Aorta (tissue), 5 donors: ENCODE measurements around the gene ARHGAP26. TPM values are rescaled to one million over a fixed set of nuclear protein-coding genes. Genes with fewer than 3 reads are reported as not detected.

Experiments used
- ATAC-seq: fragments of 200-7000 bp; cut with Tn5 transposase; one replicate; pipeline ENCODE4 v1.9.1; 2022; ENCODE audit warnings: moderate library complexity; ENCODE audit not compliant: low FRiP score
- DNase-seq, 2 donors: peaks; one replicate each; pipeline ENCODE4 v3.0.0-alpha.2; 2020
- H3K27ac ChIP-seq, 2 donors: one replicate each; pipeline ENCODE4 v1.5.1; 2013; ENCODE audit warnings: low read length in 2 of 2, mild to moderate bottlenecking in 2 of 2, moderate library complexity in 2 of 2, control low read depth in 1 of 2, inconsistent platforms in 1 of 2, low read depth in 1 of 2
- H3K27me3 ChIP-seq, 2 donors: one replicate each; pipeline ENCODE4 v1.6.1; 2013; ENCODE audit warnings: control low read depth in 1 of 2, low read length in 1 of 2, mild to moderate bottlenecking in 1 of 2, moderate library complexity in 1 of 2; ENCODE audit not compliant: insufficient read depth in 2 of 2, control insufficient read depth in 1 of 2
- H3K36me3 ChIP-seq, 2 donors: one replicate each; pipeline ENCODE4 v1.6.1; 2013; ENCODE audit warnings: control low read depth in 1 of 2, low read length in 1 of 2, mild to moderate bottlenecking in 1 of 2; ENCODE audit not compliant: insufficient read depth in 2 of 2, control insufficient read depth in 1 of 2
- H3K4me1 ChIP-seq, 2 donors: one replicate each; pipeline ENCODE4 v1.6.1; 2013; ENCODE audit warnings: low read length in 2 of 2, control low read depth in 1 of 2, mild to moderate bottlenecking in 1 of 2, moderate library complexity in 1 of 2; ENCODE audit not compliant: insufficient read depth in 2 of 2, control insufficient read depth in 1 of 2
- H3K4me3 ChIP-seq, 2 donors: one replicate each; pipeline ENCODE4 v1.5.1; 2013; ENCODE audit warnings: low read length in 2 of 2, control low read depth in 1 of 2, mild to moderate bottlenecking in 1 of 2
- H3K9me3 ChIP-seq: one replicate; pipeline ENCODE4 v1.6.1; 2013; ENCODE audit warnings: mild to moderate bottlenecking, low read length; ENCODE audit not compliant: control insufficient read depth
- WGBS, 2 donors: extraction: QIAGEN DNeasy Blood & Tissue Kit; methylation state at CpG; one replicate each; pipeline ENCODE4 v1.1.7; 2013; 5-methylcytosine and 5-hydroxymethylcytosine counted together
- intact Hi-C, 2 donors: fragments of 100-400 bp; cut with DNase I; formaldehyde crosslinking; loops; one replicate each; pipeline versions ENCODE4 v1.14.2 to v1.15.0; 2022
- long read RNA-seq, 2 donors: library from polyadenylated mRNA; unstranded; transcript quantifications; one replicate each; pipeline ENCODE4 v2.0.0, GENCODE V29; 2020 to 2021
- polyA plus RNA-seq, 2 donors: library from polyadenylated mRNA; stranded (reverse); fragments of 200-250 nt; gene quantifications; one replicate each; pipeline ENCODE4 v1.2.3, GENCODE V29; 2013
- total RNA-seq, 2 donors: library from RNA; stranded (reverse); fragmentation: NEBNext Ultra II Directional; extraction: Animal tissue kit (Norgen Biotek cat#: 25700); gene quantifications; one replicate each; pipeline ENCODE4 v1.2.1, GENCODE V29; 2021
- donor health status: healthy with polysubstance abuse.
- donor health status: Bipolar disorder and iron deficiency.
- donor health status: DM: no; HTN: no; CAD: no.
- donor health status: DM: no; HTN: no; CAD: no.
- donor health status: DM: yes; HTN: yes; CAD: no.

The ARHGAP26 gene, protein sequence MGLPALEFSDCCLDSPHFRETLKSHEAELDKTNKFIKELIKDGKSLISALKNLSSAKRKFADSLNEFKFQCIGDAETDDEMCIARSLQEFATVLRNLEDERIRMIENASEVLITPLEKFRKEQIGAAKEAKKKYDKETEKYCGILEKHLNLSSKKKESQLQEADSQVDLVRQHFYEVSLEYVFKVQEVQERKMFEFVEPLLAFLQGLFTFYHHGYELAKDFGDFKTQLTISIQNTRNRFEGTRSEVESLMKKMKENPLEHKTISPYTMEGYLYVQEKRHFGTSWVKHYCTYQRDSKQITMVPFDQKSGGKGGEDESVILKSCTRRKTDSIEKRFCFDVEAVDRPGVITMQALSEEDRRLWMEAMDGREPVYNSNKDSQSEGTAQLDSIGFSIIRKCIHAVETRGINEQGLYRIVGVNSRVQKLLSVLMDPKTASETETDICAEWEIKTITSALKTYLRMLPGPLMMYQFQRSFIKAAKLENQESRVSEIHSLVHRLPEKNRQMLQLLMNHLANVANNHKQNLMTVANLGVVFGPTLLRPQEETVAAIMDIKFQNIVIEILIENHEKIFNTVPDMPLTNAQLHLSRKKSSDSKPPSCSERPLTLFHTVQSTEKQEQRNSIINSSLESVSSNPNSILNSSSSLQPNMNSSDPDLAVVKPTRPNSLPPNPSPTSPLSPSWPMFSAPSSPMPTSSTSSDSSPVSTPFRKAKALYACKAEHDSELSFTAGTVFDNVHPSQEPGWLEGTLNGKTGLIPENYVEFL
- total RNA-seq (10 to 100 TPM; 51.1 to 70.7 TPM), polyA plus RNA-seq (1 to 10 TPM; 4.5 to 8.2 TPM)
- long read RNA-seq, donor 1, partial matches to known transcripts, result 5 of 43 reads
- long read RNA-seq, donor 1, other reads (novel, unspliced or antisense), result 38 of 43 reads
- long read RNA-seq, donor 2, partial matches to known transcripts, result 4 of 34 reads
- long read RNA-seq, donor 2, other reads (novel, unspliced or antisense), result 30 of 34 reads

DNA sequence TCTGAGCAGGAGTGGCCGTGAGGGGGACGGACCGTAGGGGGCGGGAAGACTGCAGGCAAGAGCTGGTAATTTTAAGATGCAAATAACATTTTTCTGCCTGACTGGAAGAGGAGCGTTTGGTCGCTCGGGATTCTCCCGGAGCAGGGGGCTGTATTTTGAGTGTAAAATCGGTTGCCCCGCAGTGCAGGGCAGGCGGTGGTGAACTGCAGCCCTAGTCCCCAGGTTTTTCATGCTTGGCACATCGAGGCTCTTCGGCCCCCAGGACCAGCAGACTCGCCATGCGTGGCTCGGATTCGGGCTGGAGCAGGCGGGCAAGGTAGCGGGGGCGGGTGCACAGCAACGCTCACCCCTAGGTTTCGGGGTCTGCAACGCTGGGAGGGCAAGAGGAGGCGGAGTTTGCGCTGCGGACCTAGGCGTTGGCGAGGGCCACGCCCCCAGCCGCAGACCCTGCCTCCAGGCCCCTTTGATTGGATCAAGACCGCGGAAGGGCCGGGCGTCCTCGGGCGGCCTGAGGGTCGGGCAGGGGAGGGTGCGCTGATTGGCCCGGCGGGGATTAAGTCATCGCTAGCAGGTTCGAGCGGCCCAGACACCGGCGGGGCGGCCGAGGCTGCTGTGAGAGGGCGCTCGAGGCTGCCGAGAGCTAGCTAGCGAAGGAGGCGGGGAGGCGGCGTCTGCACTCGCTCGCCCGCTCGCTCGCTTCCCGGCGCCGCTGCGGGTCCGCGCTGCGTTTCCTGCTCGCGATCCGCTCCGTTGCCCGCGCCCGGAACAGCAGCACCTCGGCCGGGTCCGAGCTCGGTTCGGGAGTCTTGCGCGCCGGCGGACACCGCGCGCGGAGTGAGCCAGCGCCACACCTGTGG is at the start of gene ARHGAP26:
Gene ARHGAP26 (plus strand): TSS at position 585 of the 857 bp plus-strand sequence. CDS start 385 bp downstream, outside the sequence.
- intact Hi-C loops, result loop anchor here (5.0 kb wide), 4 partner anchors 38 to 97 kb away; no protein-coding TSS in a partner anchor
- H3K27ac ChIP-seq, result peak within 1 kb of the TSS; percentile 83 to 87
- 0% methylated on average over 81 to 87 of the region's 87 CpGs for WGBS, 2 donors
- H3K27me3 ChIP-seq, result no peaks in the 10 kb centered on the region
- peak; percentile 99 for ATAC-seq
- no peaks in the 10 kb centered on the region for H3K36me3 ChIP-seq
- peaks cover 0 to 4% of the 10 kb centered on the region in 2 donors for H3K4me1 ChIP-seq
- DNase-seq, result peak; percentile 98 to 99
- H3K4me3 ChIP-seq, result peak within 1 kb of the TSS; percentile 89 to 92
- no peaks in the 10 kb centered on the region for H3K9me3 ChIP-seq

DNA sequence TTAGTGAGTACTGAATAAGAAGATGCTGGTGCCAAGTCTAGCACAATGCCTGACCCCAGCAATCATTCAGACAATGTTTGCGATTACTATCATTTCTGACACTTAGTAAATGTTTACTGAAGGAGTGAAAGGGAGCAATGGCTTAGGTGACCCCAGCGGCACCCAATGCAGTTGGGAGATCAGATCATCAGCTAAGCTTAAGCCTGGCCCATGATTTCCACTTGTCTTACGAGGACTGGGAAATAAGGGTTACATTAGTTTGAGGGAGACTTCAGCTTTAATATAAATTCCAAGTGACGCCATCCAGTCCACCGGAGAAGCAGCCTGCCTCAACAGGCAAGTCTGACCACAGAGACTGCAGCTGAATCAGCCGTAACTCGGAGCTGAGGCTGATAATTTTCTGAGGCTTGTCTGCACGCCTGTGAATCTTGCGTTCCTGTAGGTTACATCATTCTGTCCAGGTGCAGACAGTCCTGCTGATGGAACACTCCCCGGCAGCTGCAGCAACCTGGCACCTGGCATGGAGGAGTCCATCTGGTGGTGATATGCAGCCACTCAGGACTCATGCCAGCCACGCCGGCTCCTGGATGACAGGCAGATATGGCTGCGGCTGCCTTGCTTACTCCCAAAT is 49.4 kb upstream of the ARHGAP26 start:
- H3K27me3 ChIP-seq, result no peaks in the 10 kb centered on the region
- WGBS, 2 donors, result 79 to 82% methylated on average over 13 of the region's 13 CpGs
- H3K36me3 ChIP-seq, result no peaks in the 10 kb centered on the region
- H3K27ac ChIP-seq, result no peak overlapping the region
- intact Hi-C loops, result loop anchor here in 1 of 2 donors (5.0 kb wide), 1 partner anchor 52 kb away; the partner anchor contains the start of gene ARHGAP26
- no peaks in the 10 kb centered on the region for H3K9me3 ChIP-seq
- H3K4me1 ChIP-seq, result peaks cover 0 to 2% of the 10 kb centered on the region in 2 donors
- ATAC-seq (no peak), DNase-seq (peak in 1 of 2 donors; percentile 72)
- no peak overlapping the region for H3K4me3 ChIP-seq

DNA sequence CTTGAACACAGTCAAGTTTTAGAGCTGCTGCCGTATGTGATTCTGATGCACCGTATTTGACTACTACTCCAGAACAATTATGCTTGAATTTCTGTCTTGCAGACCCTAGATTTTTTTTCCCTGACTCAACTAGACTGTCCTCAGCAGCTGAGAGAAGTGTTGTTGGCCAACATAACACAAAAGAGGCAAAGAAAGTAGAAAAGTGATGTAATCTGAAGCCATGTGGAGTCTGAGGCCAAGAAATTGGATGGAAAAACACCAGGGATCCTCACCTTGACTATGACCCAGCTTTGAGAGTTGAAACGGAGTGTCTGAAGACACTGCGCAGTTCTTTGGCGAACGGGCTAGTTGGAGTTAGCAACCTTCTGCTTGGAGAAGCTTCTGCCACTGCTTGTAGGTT is 48.0 kb upstream of the ARHGAP26 start:
- Histone ChIP-seq H3K4me1 (peaks cover 0 to 2% of the 10 kb centered on the region in 2 donors), H3K4me3 (no peak overlapping the region), H3K9me3 (no peaks in the 10 kb centered on the region), H3K27ac (no peak overlapping the region), H3K36me3 (no peaks in the 10 kb centered on the region), H3K27me3 (no peaks in the 10 kb centered on the region)
- ATAC-seq (no peak), DNase-seq (no peak)
- intact Hi-C loops, result loop anchor here in 1 of 2 donors (5.0 kb wide), 1 partner anchor 50 kb away; the partner anchor contains the start of gene ARHGAP26
- 94 to 96% methylated on average over 6 of the region's 6 CpGs for WGBS, 2 donors

GRCh38 chr5:142722896-142723295 is 47.3 kb upstream of the ARHGAP26 start:
- Histone ChIP-seq H3K9me3 (no peaks in the 10 kb centered on the region), H3K27ac (no peak overlapping the region), H3K4me1 (peaks cover 0 to 2% of the 10 kb centered on the region in 2 donors), H3K27me3 (no peaks in the 10 kb centered on the region), H3K4me3 (no peak overlapping the region), H3K36me3 (no peaks in the 10 kb centered on the region)
- DNase-seq, result no peak
- WGBS, 2 donors, result 89 to 92% methylated on average over 4 of the region's 4 CpGs
- ATAC-seq, result no peak
- intact Hi-C loops, result loop anchor here in 1 of 2 donors (5.0 kb wide), 1 partner anchor 49 kb away; the partner anchor contains the start of gene ARHGAP26

DNA sequence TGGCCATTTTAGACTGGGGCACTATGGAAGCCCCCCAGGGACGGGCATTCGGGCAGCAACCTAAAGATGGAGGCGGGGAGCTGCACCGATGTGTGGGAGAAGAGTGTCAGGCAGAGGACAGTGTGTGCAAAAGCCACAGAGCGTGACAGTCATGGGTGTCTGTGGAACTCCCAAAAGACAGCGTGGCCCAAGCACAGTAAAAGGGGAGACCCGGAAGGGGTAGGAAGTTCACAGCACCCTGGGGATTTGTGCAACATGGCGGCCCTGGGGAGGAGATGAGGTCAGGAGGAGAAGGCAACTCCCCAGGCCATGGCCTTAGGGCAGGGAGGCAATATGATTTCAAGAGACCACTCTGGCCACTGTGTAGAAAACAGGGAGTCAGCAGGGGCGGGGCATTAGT is 45.4 kb upstream of the ARHGAP26 start:
- Histone ChIP-seq H3K4me1 (peaks cover 0 to 2% of the 10 kb centered on the region in 2 donors), H3K9me3 (no peaks in the 10 kb centered on the region), H3K36me3 (no peaks in the 10 kb centered on the region), H3K27me3 (no peaks in the 10 kb centered on the region), H3K27ac (no peak overlapping the region), H3K4me3 (no peak overlapping the region)
- ATAC-seq (no peak), DNase-seq (no peak)
- 96% methylated on average over 9 of the region's 9 CpGs for WGBS, 2 donors
- intact Hi-C loops, result loop anchor here in 1 of 2 donors (5.0 kb wide), 1 partner anchor 47 kb away; the partner anchor contains the start of gene ARHGAP26

DNA sequence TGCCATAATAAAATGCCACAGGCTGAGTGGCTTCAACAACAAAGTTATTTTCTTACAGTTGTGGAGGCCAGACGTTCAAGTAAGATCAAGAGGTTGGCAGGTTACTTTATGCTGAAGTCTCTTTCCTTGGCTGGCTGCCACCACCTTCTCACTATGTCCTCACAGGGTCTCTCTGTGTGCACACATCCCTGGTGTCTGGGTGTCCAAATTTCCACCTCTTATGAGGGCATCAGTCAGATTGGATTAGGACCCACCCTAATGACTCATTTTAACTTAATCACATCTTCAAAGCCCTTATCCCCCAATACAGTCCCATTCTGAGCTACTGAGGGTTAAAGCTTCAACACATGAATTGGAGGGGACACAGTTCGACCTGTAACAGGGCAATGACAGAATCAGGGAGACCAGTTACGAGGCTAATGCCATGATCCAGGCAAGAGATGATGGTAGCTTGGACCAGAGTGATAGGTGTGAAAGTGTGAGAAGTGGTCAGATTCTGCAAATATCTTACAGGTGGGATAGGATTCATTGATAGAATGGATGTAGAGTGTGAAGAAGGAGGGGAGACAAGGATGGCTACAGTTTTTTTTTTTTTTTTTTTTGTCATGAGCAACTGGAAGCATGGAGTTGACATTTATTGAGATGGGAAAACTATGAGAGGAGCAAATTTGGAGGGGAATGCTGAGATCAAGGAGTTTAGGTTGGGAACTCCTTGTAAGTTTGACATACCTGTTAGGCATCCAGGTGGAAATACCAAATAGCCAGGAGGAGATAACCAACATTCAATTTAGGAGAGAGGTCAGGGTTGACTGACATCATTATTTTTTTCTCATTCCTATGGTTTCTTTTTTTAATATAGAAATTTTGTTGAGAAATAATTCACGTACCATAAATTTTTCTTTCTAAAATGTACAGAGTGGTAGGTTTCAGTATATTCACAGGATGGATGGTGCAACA is 44.7 kb upstream of the ARHGAP26 start:
- intact Hi-C loops, result no loop called here
- peak overlapping the region in 1 of 2 donors; percentile 69 for H3K27ac ChIP-seq
- 72 to 73% methylated on average over 4 of the region's 4 CpGs for WGBS, 2 donors
- peaks cover 0 to 2% of the 10 kb centered on the region in 2 donors for H3K4me1 ChIP-seq
- ATAC-seq (no peak), DNase-seq (no peak)
- H3K4me3 ChIP-seq, result no peak overlapping the region
- no peaks in the 10 kb centered on the region for H3K36me3 ChIP-seq
- no peaks in the 10 kb centered on the region for H3K27me3 ChIP-seq
- H3K9me3 ChIP-seq, result no peaks in the 10 kb centered on the region

DNA sequence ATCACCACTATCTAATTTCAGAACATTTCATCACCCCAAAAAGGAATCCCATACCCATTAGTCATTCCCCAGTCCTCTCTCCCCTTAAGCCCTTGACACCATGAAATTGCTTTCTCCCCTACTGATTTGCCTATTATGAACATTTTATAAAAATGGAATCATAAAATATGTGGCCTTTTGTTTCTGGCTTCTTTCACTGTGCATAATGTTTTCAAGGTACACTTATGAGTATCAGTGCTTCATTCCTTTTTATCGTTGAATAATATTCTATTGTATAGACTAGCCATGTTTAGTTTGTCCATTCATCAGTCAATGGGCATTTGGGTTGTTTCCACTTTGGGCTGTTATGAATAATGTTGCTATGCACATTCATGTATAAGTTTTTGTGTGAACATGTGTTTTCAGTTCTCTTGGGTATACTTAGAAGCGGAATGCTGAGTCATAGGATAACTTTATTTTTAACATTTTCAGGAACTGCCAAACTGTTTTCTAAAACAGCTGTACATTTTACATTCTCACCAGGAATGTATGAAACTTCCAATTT is 43.9 kb upstream of the ARHGAP26 start:
- no peak overlapping the region for H3K27ac ChIP-seq
- ATAC-seq, result no peak
- intact Hi-C loops, result no loop called here

More for the DNA sequence above, 43.9 kb upstream of the ARHGAP26 start:
- H3K9me3 ChIP-seq, result no peaks in the 10 kb centered on the region
- no peaks in the 10 kb centered on the region for H3K36me3 ChIP-seq
- no peaks in the 10 kb centered on the region for H3K27me3 ChIP-seq
- H3K4me1 ChIP-seq, result peaks cover 0 to 2% of the 10 kb centered on the region in 2 donors
- no peak for DNase-seq
- 3 to 4% methylated on average over 2 of the region's 2 CpGs for WGBS, 2 donors
- H3K4me3 ChIP-seq, result no peak overlapping the region
